DMS 273 treated with DMSO at 0.1 percent for 48 hours (cell line): ENCODE data around the gene GRK3.

ENCODE experiments used
- DNase-seq: peaks from one replicate; lab custom pipeline; 2025; lab: John Stamatoyannopoulos, UW

Gene GRK3

GRCh38 chr22:25736378-25737011 lies 172.0 kb downstream of the GRK3 start:
- DNase-seq, result no peak

- no peak for DNase-seq
Observed at GRCh38 chr22:25739659-25740344, 175.3 kb downstream of the GRK3 start.

- DNase-seq, result no peak
Observed at GRCh38 chr22:25741692-25742626, 177.5 kb downstream of the GRK3 start, which contains the start of gene MYO18B. MYO18B (plus strand) TSS chr22:25742188; CDS start chr22:25761093, 18,905 bp downstream.

- no peak for DNase-seq
Observed at GRCh38 chr22:25742918-25743708, 178.6 kb downstream of the GRK3 start.

GRCh38 chr22:25744694-25745093 lies 180.2 kb downstream of the GRK3 start:
- DNase-seq, result no peak

- DNase-seq, result no peak
Observed at GRCh38 chr22:25745341-25746011, 181.0 kb downstream of the GRK3 start.

GRCh38 chr22:25746012-25746373 lies 181.5 kb downstream of the GRK3 start:
- no peak for DNase-seq

- DNase-seq, result no peak
Observed at GRCh38 chr22:25747245-25747944, 182.9 kb downstream of the GRK3 start.

GRCh38 chr22:25748140-25748539 lies 183.7 kb downstream of the GRK3 start:
- DNase-seq, result no peak

GRCh38 chr22:25748704-25749103 lies 184.2 kb downstream of the GRK3 start:
- DNase-seq, result no peak

GRCh38 chr22:25749420-25750169 lies 185.1 kb downstream of the GRK3 start:
- no peak for DNase-seq

- DNase-seq, result no peak
Observed at GRCh38 chr22:25750569-25751173, 186.2 kb downstream of the GRK3 start.

GRCh38 chr22:25751174-25751581 lies 186.7 kb downstream of the GRK3 start:
- no peak for DNase-seq

GRCh38 chr22:25752615-25753214 lies 188.2 kb downstream of the GRK3 start:
- no peak for DNase-seq

GRCh38 chr22:25753252-25753651 lies 188.8 kb downstream of the GRK3 start:
- no peak for DNase-seq

GRCh38 chr22:25754527-25755202 lies 190.2 kb downstream of the GRK3 start:
- no peak for DNase-seq

GRCh38 chr22:25757686-25758085 lies 193.2 kb downstream of the GRK3 start:
- no peak for DNase-seq

GRCh38 chr22:25758316-25758715 lies 193.8 kb downstream of the GRK3 start:
- no peak for DNase-seq
